GM21528 (cell line): Measurements from ENCODE around the gene PPP1R26.

Experiments
- ATAC-seq: cut with Tn5 transposase; IDR thresholded peaks from one replicate; pipeline ENCODE4 v1.9.1; 2021; ENCODE audit warnings: mild to moderate bottlenecking, moderate library complexity; ENCODE audit not compliant: unreplicated experiment, low FRiP score

Gene PPP1R26

GRCh38 chr9:135463140-135463539 lies 16.4 kb upstream of the PPP1R26 start:
- ATAC-seq = no peak

GRCh38 chr9:135464181-135464580 lies 15.4 kb upstream of the PPP1R26 start:
- no peak for ATAC-seq

- no peak for ATAC-seq
These were observed 10.6 kb upstream of the PPP1R26 start for GRCh38 chr9:135468854-135469521.

- ATAC-seq = no peak
These were observed 7.6 kb upstream of the PPP1R26 start for GRCh38 chr9:135471791-135472640.

GRCh38 chr9:135473972-135474543 lies 5.5 kb upstream of the PPP1R26 start:
- ATAC-seq = no peak

- ATAC-seq = no peak
These were observed 4.7 kb upstream of the PPP1R26 start for GRCh38 chr9:135474915-135475314.

- ATAC-seq = no peak
These were observed 2.8 kb upstream of the PPP1R26 start for GRCh38 chr9:135476561-135477355.

- ATAC-seq = no peak
These were observed 1.4 kb upstream of the PPP1R26 start for GRCh38 chr9:135478191-135478590.

- no peak for ATAC-seq
These were observed 633 bp upstream of the PPP1R26 start for GRCh38 chr9:135478829-135479468.

GRCh38 chr9:135480071-135480939 lies 723 bp downstream of the PPP1R26 start:
- no peak for ATAC-seq

- no peak for ATAC-seq
These were observed 1.3 kb downstream of the PPP1R26 start for GRCh38 chr9:135480940-135481310.

GRCh38 chr9:135482015-135482754 lies 2.6 kb downstream of the PPP1R26 start:
- ATAC-seq = no peak

GRCh38 chr9:135484460-135485277 lies 5.1 kb downstream of the PPP1R26 start:
- ATAC-seq = no peak

- ATAC-seq = no peak
These were observed 5.8 kb downstream of the PPP1R26 start for GRCh38 chr9:135485385-135485784.

- ATAC-seq = no peak
These were observed 6.2 kb downstream of the PPP1R26 start for GRCh38 chr9:135485832-135486231.

GRCh38 chr9:135486267-135487065 lies 6.9 kb downstream of the PPP1R26 start:
- ATAC-seq = no peak
